GM18508 (cell line): ENCODE measurements around the gene ERG.

Experiments used
- ATAC-seq: cut with Tn5 transposase; IDR thresholded peaks from one replicate; pipeline ENCODE4 v1.9.1; 2021; ENCODE audit warnings: moderate number of reproducible peaks; ENCODE audit not compliant: insufficient read depth, unreplicated experiment

The ERG gene

DNA sequence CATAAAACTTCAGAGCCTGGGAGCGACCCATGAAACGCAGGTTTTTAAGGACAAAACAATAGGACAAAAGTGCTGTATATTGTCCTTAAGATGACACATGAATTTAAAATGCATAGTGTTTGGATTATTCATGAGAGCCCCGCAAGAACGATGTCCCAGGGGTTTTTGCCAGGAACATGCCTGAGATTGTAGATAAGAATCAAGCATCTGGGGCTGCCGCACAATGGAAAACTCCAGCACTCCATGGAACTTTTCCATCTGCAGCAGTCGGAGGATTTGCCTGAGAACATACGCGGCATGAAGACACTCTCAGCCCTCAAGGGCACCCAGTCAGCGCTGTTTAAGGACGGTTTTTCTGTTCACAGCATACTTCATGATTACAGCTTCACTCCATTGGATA is 5.3 kb upstream of the ERG start:
- ATAC-seq = no peak

DNA sequence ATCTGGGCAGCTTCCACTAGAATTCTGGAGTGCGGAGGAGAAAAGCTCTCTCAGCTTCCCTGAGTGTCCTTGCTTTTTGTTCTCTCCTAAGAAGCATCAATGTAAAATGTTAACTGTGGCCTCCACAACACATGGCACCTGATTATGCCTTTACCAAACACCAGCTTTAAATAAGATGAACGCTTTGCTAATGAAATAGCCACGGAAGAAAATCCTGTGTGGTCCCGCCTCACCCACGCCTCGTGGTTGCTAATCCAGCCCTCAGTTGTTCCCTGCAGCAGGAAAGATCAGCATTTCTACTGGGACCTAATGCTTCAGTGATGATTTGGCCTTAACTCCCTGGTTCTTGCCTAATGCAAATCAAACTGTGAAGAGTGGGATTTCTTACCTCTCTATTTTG is 1.8 kb upstream of the ERG start:
- ATAC-seq = no peak

DNA sequence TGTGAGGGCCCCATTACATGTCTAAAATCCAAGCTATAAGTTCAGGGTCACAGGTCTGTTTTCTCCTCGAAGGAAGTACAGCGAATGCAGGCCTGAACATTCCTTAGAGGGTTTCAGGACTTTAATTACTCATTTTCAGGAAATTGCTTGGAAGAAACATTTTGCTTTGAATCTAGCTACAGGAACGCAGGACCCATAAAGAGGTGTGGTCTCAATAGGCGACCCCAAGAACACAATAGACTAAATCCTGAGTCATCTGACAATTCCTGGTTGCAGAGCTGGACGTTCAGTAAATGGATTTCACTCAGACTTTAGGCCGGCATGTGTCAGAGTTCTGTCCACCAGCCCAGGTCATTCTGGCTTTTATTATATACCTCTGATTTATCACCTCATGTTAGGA is 1.0 kb upstream of the ERG start:
- no peak for ATAC-seq

DNA sequence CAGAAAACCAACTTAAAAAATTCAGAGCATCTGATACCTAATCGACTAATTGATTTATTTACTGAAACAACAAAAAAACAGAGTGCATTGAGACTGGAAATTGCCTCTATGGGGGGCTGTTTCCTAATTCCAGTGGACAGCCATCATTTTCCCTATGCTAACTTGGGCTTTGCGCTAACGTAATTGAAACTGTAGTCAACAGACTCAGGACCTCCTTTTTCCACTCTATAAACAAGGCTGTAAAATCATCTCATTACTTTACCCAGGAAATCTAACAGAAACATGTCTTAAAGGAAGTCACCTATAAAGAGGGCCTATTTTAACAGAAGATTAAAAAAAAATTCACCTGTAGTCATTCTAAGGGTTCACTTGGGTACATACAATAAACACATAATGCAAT is 2.1 kb downstream of the ERG start:
- no peak for ATAC-seq

DNA sequence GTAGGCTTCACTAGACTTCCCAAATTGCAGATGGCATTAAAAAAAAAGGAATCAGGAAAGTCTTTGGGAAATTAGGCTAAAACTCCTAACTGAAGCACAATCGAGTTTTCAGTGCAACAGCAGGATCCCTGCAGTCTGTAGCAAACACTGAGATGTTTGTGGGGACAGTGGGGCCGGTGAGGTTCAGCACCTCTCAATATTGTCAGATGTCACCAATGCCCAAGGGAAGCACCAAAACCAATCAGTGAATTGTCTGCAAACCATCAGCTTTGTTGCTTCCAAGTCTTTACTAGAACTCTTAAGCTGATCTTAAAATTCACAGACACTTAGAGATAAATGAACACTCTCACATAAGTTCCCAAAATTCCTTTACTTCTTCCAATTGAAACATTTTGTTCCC is 2.6 kb downstream of the ERG start:
- no peak for ATAC-seq

DNA sequence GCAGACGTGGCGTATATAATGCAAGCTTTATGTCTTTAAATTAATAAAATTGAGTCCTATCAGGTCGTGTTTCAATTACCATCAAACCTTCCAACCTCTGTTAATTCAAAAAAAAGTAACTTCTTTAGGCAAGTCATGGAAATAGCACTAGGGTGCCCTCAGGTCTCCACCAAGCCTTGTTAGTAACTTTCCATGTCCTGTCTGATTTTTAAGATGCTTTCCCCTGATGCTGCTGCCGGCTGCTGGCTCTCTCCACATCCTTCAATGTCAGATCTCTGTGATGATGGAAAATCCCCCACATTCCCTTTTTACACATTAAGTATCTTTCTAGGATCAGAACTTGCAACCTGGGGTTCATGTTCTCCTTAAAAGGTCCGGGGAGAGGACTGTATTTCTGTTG is 3.0 kb downstream of the ERG start:
- no peak for ATAC-seq

DNA sequence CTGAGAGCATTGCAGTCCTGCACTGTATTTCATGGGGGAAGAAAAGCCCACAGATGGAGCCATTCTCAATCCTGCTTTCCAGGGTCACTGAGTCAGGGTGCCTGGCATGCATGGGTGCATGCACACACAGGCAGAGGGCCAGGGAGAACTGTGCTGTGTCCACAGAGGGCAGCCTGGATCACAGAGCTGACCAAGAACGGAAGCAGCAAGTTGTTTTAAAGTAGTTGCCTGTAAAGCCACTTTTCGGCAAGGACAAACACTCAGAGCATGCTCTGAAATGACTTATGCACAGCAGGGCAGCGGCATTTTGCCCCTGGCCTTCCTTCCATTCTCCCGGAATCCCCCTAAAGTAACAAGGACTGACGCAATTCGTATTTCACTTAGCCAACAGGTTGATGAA is 3.6 kb downstream of the ERG start:
- no peak for ATAC-seq

DNA sequence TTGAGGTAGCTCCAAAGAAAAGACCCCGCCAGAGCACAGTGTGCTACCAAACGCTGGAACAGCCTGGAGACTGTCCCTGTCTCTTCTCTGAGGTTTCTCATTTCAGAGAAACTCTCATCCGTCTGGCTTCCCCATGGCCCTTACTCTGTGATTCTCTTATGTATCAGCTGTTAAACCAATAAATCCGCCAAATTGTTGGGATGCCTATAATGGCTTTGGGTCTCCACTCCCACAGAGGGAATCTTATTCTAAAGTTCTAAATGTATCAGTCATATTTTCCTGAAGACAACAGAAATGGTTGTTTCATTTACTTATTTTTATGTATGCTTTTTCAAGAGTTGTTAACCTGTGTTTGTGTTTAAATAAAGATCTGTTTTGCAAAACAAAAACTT is 4.0 kb downstream of the ERG start:
- no peak for ATAC-seq

DNA sequence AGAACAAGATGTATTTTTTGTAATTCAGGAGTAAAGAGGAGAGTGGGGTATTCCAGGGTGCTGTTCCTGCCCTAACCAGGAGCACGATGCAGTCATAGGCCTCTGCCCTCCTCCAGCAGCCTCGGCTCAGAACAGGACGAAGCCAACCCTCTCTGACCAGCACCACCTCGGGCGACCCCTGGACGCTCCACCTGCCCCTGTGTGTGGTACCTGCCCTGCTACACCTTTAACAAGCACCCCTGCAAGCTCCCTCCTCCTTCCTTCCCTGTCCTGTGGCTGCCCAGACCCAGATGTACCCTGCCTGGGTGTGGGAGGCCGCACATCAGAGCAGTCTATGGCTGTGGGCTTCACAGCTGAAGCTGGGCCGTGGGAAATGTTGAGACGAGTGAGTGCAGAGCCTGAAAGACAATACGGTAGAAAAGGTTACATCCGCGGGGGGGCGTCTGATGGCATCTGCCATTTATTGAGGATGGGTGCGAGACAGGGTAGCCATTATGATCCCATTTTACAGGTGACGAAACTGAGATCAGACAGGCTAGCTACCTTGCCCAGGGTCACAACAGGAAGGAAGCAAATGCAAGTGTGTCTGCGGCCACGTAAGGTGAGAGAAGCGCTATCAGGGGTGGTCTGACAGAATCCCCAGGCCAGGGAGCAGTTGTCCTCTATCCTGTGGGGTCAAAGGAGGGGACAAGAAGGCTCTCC is 4.6 kb downstream of the ERG start:
- ATAC-seq = no peak

DNA sequence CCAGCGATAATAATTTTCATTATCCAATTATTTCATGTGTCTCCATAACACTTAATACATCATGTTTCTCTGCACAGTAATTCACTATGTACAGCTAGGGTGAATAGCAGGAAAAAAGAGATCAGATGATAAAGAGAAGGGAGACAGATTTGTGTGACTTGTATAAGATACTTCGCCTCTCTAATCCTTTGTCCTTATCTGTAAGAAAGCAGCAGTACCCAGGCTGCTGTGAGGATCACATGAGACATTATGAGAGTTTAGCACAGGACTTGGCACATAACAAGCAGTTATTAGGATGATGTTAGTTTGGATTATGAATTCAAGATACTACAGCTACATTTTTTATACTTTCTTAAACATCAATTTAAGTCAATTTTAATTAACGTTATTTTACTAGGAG is 6.3 kb downstream of the ERG start:
- no peak for ATAC-seq

DNA sequence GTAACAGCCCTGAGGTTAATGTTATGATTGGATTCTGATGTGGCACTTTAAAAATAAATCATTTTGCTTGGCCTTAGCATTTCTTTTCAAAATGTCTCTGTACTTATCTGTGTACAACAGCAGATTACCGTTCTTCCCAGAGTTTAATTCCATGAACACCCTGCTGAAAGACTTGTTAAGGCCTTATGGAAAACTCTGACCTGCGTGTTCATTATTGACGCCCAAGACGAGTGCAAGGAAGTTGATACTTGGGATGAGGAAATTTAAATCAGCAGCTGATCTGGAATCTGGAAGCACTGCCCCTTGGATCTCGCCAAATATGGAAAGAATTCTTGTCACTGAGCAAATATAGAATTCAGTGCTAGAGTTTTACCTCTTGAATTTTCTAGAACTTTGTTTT is 6.7 kb downstream of the ERG start:
- no peak for ATAC-seq

DNA sequence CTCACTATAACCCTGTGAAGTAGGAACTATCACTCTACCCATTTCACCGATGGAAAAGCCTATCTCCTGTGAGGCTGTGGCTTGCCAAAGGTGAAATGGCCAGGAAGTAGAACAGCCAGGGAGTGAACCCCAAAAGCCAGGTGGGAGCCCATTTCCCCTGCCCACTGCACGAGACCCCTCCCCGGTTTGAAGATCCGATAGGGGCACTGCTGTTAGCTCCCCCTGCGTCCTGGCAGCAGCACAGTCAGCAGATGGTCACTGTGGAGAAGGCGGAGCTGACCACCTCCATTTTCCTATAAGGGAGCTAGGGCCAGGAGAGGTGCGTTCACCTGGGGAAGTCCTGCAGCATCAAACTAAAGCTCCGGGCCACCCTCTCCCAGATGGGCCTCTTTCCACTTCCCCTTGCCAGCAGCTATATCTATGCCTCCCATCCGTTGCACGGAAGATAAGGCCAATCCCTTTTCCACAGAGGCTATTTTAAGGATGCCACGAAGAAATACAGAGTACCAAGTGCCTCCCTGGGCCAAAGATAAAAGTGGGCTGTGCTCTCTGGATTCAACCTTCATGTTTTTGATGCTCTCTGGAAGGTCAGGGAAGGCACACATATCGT is 7.8 kb downstream of the ERG start:
- ATAC-seq = no peak

DNA sequence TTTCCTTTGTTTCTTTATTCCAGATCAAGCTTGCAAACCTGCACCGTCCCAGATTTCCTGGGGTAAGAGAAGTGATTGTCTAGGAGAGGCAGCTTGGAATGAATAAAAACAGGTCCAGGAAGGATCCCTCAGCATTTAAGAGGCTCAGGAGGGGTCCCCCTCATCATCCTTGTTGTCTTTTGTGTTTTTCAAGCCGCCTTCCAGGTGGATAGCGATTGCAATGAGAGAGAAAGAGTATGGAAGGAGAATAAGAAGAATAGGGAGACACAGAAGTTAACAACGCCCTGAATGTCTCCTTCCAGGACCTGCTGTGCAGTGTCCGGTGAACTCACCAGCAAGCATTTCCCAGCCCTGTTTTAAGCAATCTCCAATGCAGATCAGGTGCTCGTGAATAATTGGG is 8.5 kb downstream of the ERG start:
- no peak for ATAC-seq

DNA sequence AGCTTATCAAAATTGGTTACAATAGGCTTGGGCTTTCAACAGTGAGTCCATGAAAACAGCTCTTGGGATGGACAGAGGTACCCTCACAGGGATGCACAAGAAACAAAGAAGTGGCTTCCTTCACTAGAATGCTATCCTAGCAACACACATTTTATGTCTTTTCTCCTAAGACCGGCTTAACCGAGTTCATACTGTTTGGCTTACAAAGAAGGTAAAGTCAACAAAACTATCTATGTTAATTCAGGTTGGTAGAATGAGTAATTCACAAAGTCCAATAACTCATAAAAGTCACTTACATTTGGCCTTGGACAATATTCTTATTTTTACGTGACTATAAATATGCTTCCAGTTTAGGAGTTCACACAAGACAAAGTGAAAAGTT is 9.0 kb downstream of the ERG start:
- no peak for ATAC-seq

DNA sequence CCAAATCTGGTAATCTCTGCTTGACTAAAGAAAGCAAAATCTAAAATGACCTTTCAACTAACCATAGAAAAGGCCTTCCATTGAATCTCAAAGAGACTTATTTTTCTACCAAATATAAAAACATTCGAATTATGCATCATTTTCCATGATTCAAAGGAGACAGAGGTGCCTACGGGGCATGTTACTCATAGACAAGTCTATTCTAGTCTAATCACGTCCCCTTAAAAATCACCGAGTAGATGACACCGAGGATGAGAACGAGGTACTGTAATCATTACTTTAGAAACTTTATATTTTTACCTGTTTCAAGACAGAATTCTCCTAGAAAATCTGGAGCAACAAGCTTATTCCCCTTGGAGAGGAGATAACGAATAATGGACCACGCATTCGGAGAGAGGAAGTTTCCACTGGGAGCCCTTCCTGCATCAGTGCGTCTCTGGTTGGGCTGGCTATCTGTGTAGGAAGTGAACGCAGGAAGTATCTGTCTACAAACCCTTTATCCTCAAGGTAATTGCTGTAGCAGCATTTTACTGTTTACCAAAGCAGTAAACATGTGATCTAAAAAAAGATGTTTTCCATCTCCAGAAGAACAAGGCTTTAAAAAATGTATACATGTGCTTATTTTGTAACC is 9.5 kb downstream of the ERG start:
- ATAC-seq = no peak

DNA sequence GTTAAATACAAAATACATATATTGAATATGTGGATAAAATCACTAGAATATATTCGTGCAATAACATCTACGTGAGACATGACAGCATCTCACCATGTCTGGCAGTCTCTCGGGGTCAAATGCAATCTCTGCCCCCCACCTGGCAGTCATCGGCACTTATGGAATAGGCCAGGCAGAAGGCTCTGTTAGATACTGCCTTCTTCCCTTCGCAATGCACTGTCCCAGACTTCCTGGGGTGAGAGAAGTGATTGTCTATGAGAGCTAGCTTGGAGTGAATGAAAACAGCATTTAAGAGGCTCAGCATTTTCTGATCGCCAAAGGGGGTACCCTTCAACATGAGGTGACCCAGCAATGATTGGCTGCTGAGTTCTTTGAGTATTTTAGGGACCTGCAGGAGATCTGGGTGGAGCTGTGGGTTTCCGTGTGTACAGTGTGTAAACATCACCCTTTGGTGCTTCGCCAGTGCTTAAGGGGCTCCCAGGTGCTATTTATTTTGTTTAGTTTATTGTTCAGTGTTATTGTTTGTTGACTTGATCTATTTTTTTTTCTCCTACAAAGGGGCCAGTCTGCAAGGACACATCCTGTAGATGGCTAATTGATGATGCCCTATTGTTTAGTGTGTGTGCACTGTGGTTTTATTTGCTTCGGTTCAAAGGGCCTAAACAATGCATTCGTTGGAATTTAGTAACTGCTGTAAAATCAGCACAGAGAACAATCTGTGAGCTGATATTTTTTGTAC is 10.2 kb downstream of the ERG start:
- ATAC-seq = no peak

DNA sequence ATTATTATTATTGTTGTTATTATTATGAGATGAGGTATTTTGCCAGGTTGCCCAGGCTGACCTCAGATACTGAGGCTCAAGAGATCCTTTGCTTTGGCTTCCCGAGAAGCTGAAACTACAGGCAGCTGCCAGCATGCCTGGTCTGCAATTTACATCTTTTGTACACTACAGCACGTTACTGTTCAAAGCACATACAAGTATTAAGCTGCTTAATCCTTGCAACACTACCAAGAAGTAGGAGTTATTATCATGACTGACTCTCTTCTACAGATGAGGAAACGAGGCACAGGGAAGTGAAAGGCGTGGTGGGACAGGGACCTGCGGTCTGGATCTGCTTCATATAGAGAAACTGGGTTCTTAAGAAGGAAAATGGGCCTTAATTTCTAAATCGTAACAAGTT is 11.6 kb downstream of the ERG start:
- ATAC-seq = no peak

DNA sequence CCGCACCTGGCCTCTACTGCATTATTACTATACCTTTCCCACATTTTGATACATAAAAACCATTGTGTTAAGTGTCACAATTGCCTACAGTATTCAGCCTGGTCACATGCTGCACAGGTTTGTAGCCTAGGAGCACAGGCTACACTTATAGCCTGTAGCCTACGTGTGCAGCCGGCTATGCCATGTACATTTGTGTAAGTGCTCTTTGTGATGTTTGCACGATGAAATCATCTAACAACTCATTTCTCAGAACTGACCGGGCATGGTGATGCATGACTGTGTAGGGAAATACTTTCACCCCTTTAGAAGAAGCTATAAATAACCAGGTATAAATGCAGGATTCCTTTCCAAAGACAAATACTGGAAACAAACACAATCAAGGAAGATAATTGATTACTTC is 12.1 kb downstream of the ERG start:
- ATAC-seq = no peak

DNA sequence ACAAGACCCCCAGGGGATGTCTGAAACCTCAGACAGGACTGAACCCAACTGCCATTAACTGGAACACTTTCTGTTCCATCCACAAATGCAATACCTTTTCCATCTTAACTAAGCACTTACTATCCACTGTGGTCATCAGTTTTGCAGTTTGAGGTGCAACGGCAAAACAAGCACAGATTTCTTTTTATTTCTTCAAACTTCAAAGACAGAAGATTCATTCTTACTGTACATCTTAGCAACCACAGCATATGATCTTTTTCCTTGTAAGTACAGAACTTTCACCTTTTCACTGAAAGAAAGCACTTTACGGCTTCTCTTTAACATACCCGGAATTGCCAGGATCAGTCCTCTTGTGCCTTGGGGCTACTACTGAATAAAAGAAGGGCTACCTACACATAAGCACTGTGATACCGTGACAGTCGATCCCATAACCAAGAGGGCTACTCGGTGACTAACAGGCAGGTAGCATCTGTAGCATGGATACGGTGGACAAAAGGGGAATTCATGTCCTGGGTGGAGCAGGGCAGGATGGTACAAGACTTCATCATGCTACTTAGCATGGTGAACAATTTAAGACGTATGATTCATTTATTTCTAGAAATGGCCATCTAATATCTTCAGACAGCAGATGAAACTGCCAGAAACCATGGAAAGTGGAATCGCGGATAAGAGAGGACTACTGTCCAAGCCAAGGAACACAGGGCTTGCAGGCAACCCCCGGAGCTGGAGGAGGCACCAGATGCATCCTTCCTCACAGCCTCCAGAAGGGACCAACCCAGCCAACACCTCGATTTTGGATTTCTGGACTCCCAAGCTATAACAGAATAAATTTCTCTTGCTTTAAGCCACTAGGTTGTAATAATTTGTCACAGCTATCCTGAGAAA is 18.4 kb downstream of the ERG start:
- no peak for ATAC-seq

DNA sequence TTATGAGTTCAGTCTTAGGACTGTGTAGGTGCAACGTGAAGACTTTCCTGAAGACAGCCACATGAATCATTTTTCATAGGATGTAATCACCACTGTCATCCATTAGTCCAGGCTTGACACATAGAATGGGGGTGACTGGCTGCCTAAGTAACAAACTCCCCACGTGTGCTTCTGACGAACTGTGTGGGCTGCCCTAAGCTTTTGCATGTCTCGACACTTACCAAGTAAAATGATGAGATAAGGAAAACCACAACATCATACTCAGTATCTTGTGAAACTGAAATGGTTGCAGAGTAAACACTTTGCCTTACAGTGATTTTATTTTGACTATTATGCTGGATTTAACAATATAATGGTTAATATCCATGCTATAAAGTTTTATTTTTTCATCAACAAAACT is 19.5 kb downstream of the ERG start:
- no peak for ATAC-seq

DNA sequence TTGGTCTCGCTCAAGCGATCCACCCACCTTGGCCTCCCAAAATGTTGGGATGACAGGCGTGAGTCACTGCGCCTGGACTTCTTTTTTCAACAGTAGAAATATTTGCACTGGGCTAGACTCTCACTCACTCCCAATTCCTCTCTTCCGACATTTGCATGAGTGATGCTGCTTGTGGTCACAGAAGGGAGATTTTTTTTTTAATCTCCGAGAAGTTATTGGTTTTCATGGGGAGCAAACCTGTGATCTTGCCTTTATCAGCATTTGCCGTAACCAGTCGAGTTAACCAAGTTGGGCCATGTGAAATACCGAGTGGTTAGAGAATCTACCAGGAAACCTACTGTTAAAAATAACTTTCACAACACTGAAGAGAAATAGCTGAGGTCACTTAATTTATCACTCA is 21.1 kb downstream of the ERG start:
- ATAC-seq = no peak
